Smooth muscle cell of the brain vasculature (primary cell): Measurements from ENCODE around the gene CASTOR1.

Source experiments
- DNase-seq: peaks from one replicate; pipeline ENCODE4 v3.0.0-alpha.2; 2012; ENCODE audit warnings: low read depth, low spot score

The CASTOR1 gene

GRCh38 chr22:30320021-30320556, 30.8 kb upstream of the CASTOR1 start:
- DNase-seq = no peak

DNA sequence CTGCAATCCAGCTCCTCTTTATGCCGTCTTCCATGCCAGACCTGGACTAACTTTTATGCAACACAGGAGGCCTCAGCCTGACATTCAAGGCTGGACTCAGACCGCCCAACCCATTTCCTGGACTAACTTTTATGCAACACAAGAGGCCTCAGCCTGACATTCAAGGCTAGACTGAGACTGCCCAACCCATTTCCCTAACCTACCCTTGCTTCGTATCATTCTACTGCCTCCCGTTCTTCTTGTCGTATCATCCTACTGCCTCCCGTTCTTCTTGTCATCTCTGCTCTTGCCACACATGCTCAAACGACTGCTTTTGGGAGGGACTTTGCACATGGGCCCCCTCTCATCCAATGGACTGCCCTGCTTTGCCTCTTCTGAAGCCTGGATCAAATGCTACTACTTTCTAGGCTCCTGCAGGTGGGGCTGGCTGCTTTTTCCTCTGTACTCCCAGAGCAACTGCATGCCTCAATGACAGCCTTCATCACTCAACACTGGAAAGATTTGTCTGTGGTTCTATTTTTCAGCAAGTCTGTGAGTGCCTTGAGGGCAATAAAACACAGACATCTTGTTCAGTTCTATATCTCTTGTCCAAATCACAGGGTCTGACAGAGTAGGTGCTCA, 29.6 kb upstream of the CASTOR1 start:
- no peak for DNase-seq

- no peak for DNase-seq
Measured at GRCh38 chr22:30317778-30318177, 28.5 kb upstream of the CASTOR1 start.

GRCh38 chr22:30315962-30316576, 26.8 kb upstream of the CASTOR1 start:
- DNase-seq = no peak

- no peak for DNase-seq
Measured at GRCh38 chr22:30314915-30315314, 25.6 kb upstream of the CASTOR1 start.

- no peak for DNase-seq
Measured at GRCh38 chr22:30313527-30314363, 24.4 kb upstream of the CASTOR1 start.

- DNase-seq = no peak
Measured at GRCh38 chr22:30312053-30312452, 22.7 kb upstream of the CASTOR1 start.

DNA sequence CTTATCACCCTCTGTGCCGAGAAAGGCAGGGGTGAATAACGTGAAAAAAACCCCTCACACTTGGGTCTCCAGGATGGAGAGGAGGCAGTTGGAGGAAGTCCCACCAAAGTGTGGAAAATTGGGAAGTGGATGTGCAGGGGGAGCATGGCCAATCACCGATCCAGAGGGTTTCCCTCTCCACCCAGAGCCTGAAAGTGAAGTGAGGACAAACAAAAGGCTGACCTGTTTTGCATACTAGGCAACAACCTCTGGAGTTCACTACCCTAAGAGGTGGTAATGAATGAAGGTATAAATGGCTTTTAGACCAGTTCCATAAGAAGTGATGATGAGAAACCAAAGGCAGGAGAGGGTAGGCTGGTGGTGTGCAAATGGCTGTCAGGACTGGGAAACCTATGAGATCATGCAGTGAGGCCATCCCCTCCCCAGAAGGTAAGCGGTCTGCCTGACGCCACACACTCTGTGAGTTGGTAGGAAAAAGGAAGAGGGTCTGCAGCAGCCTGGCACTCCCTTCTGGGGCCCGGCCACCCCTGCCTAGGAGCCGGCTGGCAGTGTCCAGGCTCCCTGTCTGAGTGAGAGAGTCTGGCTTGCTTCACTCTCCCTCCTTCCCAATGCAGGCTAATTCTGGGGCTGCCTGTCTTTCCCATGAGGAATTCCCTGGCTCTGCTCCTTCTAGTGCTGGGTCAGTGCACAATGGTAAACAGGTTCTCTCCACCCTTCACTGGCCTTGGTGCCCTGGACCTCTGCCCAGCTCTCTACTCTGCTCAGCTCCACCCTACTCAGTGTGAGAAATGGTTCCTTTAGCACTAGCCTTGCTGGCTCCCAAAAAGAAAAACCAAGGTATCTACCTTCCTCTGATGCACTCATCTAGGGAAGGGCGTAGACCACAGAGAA, 21.8 kb upstream of the CASTOR1 start:
- DNase-seq = no peak

GRCh38 chr22:30309951-30310741, 20.8 kb upstream of the CASTOR1 start:
- no peak for DNase-seq

DNA sequence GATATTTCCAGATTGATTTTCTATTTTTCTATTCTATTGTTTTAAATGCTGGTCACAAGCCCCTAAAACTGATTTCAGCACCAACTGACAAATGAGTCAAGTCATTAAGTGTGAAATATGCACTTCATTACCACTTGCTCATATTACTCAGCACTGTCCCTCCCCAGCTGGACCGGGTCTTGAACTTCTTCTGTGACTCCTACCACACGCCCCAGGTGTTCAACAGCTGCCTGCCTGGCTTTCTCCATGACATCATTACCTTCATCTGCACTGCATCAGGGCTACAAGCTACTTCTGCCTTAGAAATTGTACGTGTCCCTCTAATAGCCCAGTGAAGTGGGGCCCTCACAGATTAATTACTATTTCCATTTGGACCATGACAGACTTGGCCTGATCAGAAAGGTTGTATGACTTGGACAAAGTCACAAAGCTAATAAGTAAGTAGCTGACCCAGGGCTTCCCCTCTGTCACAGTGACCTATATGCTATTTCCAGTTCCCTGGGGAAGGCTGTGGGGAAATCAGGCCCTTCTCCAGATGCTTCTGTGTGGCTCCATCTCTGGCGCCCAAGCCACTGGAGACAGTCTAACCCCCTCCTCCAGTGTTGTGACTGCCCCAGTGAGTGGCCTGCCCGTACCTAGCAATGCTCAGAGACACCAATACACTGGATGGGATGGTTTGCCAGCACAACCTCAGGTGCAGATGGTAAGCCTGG, 19.4 kb upstream of the CASTOR1 start:
- DNase-seq = no peak

GRCh38 chr22:30308093-30308492, 18.8 kb upstream of the CASTOR1 start:
- DNase-seq = no peak

GRCh38 chr22:30307041-30307574, 17.8 kb upstream of the CASTOR1 start:
- DNase-seq = no peak

DNA sequence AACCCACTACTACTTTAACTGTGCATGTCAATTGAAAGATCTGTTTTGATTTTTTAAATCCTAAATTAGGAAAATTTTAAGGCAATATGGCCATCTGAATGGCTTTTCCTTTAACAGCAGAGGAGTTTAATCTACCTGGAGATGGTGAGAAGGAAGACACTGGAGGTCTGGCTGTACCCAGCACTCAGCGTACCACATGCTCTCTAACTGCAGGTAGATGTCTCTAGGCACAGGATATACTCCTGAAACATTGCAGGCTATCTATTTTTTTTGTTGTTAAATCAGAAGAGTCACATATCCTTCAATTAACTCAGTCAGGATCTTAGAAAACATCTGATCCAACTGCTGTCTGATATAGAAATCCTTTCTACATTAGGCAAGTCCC, 17.3 kb upstream of the CASTOR1 start:
- DNase-seq = no peak

- no peak for DNase-seq
Measured at GRCh38 chr22:30305906-30306626, 16.8 kb upstream of the CASTOR1 start.

- DNase-seq = no peak
Measured at GRCh38 chr22:30305519-30305905, 16.2 kb upstream of the CASTOR1 start.

DNA sequence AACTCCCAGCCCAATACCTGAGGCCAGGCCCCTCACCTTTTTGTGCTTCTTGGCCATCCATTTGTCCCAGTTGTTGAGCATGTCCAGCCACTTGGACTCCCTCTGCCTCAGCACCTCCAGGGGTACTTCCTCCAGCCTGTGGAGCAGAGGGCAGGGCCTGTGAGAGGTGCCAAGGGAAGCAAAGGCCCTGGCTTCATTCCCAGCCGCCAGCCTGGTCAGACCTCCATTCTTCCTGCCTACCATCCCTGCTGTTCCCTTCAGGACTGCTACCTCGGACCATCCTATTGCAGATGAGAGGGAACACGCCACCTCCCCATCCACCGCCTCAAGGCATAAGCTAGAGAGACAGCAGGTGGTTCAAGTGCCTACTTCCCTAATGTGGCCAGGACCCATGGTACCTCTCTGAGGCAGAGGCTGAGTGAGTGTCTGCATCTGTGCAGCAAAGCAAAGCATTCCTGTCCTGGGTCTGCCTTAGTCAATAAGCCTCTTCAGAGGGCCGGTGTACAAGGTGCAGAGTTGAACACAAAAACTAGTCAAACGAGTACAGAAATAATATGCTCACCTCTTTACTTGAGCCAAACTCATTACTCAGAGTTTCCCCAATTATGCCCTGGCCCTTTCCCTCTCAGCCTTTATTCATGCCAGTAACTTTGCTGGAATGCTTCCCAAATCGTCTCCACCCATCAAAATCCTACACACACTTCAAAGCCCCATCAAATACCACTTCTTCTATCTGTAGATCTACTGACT, 15.4 kb upstream of the CASTOR1 start:
- DNase-seq = no peak

DNA sequence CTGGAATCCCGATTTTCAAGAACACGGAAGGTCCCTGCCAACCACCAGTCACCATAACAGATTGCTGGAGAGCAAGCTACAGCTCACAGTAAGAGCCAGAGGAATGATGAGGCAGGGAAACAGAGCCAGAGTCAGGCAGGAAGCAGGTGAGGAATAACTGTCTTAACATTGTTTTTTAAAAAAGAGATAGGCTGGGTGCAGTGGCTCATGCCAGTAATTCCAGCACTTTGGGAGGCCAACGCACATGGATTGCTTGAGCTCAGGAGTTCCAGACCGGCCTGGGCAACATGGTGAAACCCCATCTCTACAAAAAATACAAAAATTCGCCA, 13.5 kb upstream of the CASTOR1 start:
- DNase-seq = no peak

GRCh38 chr22:30301995-30302809, 12.9 kb upstream of the CASTOR1 start:
- peak; percentile 69 for DNase-seq
